K562 (cell line): Measurements from ENCODE around the gene ABCD4. TPM values are rescaled to one million over a fixed set of nuclear protein-coding genes. Genes with fewer than 3 reads are reported as not detected.

Source experiments
- ATAC-seq: fragments of 200-7000 bp; cut with Tn5 transposase; 3 replicates; pipeline ENCODE4 v1.9.1; 2020; ENCODE audit warnings: moderate library complexity
- BruUV-seq: library from RNA; stranded (reverse); fragments of 400-500 nt; replicated peaks from 2 replicates; lab custom pipeline; 2021; lab: Mats Ljungman, UMichigan
- CTCF ChIA-PET: fragments of 300-600 bp; formaldehyde crosslinking; extraction: SDS; loops from one replicate; lab custom pipeline; 2021; ENCODE audit warnings: low intra/inter-chr PET ratio; lab: Yijun Ruan, JAX
- POLR2A ChIA-PET: fragments of 300-600, 350-650 bp; sonication (Branson Sonifier 250); formaldehyde crosslinking; extraction: SDS; loops from one replicate; lab custom pipeline; 2021; ENCODE audit warnings: antibody characterized with exemption, inconsistent platforms; lab: Yijun Ruan, JAX
- DNase-seq, 4 experiments: peaks; one replicate each; pipeline versions ENCODE4 v3.0.0 to v3.0.0-alpha.2; 2011 to 2018; ENCODE audit warnings: low spot score in 3 of 4, mixed read lengths in 3 of 4; ENCODE audit errors: extremely low read depth in 1 of 4
- FAIRE-seq: peaks from 2 replicates; lab custom pipeline; 2011; peaks lifted over from hg19 to GRCh38; lab: Jason Lieb, UNC
- H2AFZ ChIP-seq: 2 replicates; pipeline ENCODE4 v1.6.0; 2011; ENCODE audit warnings: low read depth, low read length, control low read depth, inconsistent platforms
- H3K27ac ChIP-seq: fragments of 200-600 bp; 3 replicates; pipeline ENCODE4 v1.8.0; 2011; ENCODE audit warnings: low read depth, mild to moderate bottlenecking, control low read depth, inconsistent platforms, low read length, moderate library complexity, mixed read lengths; ENCODE audit errors: extremely low read depth
- H3K27me3 ChIP-seq, 2 experiments: fragments of 300-600 bp in 1 of 2; 2 replicates in 1 of 2; 3 replicates in 1 of 2; pipeline versions ENCODE4 v1.6.0 to v1.8.0; 2011; ENCODE audit warnings: inconsistent platforms in 2 of 2, low read length in 2 of 2, mild to moderate bottlenecking in 1 of 2, mixed read lengths in 1 of 2, moderate library complexity in 1 of 2; ENCODE audit not compliant: control insufficient read depth in 2 of 2, insufficient read depth in 2 of 2
- H3K36me3 ChIP-seq: fragments of 300-600 bp; 3 replicates; pipeline ENCODE4 v1.8.0; 2011; ENCODE audit warnings: mild to moderate bottlenecking, low read length, inconsistent platforms; ENCODE audit not compliant: control insufficient read depth, insufficient read depth
- H3K4me1 ChIP-seq, 2 experiments: fragments of 200-600 bp in 1 of 2; replicated peaks in 1 of 2; 2 replicates in 1 of 2; 3 replicates in 1 of 2; pipeline versions ENCODE4 v1.5.1 to v1.8.0; 2011; ENCODE audit warnings: inconsistent platforms in 2 of 2, low read length in 2 of 2, mild to moderate bottlenecking in 1 of 2, mixed read lengths in 1 of 2, moderate library complexity in 1 of 2; ENCODE audit not compliant: control insufficient read depth in 2 of 2, insufficient read depth in 2 of 2
- H3K4me2 ChIP-seq: 2 replicates; pipeline ENCODE4 v1.6.1; 2011; ENCODE audit warnings: low read length, control low read depth, inconsistent platforms, mixed read lengths; ENCODE audit not compliant: insufficient read depth
- H3K4me3 ChIP-seq: fragments of 200-600 bp; sonication (generic), shearing (Covaris generic); 2 replicates; pipeline ENCODE4 v1.5.1; 2016; ENCODE audit warnings: control low read depth, inconsistent platforms
- H3K79me2 ChIP-seq: fragments of 200-600 bp; 3 replicates; pipeline ENCODE4 v1.8.0; 2011; ENCODE audit warnings: low read length, inconsistent platforms; ENCODE audit not compliant: control insufficient read depth, insufficient read depth
- H3K9ac ChIP-seq, 2 experiments: 2 replicates each; pipeline versions ENCODE4 v1.6.0 to v1.6.1; 2011; ENCODE audit warnings: low read depth in 2 of 2, low read length in 2 of 2, control low read depth in 1 of 2, inconsistent platforms in 1 of 2, mild to moderate bottlenecking in 1 of 2, mixed read lengths in 1 of 2; ENCODE audit not compliant: insufficient read depth in 1 of 2
- H3K9me1 ChIP-seq: one replicate; pipeline ENCODE4 v1.6.0; 2011; ENCODE audit warnings: inconsistent platforms, mild to moderate bottlenecking, low read length, moderate library complexity; ENCODE audit not compliant: control insufficient read depth, insufficient read depth
- H3K9me3 ChIP-seq: replicated peaks from 2 replicates; pipeline ENCODE4 v1.5.1; 2011; ENCODE audit warnings: low read depth, low read length, inconsistent platforms; ENCODE audit not compliant: control insufficient read depth, insufficient read depth
- H4K20me1 ChIP-seq: replicated peaks from 2 replicates; pipeline ENCODE4 v1.6.1; 2011; ENCODE audit warnings: low read length, inconsistent platforms, mixed read lengths; ENCODE audit not compliant: control insufficient read depth, insufficient read depth
- C11orf30 ChIP-seq: fragments of 450-650 bp; IDR thresholded peaks from 2 replicates; pipeline ENCODE4 v1.6.1; 2016; ENCODE audit warnings: low read depth, mild to moderate bottlenecking
- CBFA2T3 ChIP-seq: fragments of 450-650 bp; IDR thresholded peaks from 2 replicates; pipeline ENCODE4 v1.6.1; 2017
- FOXK1 ChIP-seq: sonication (generic); formaldehyde crosslinking; IDR thresholded peaks from 2 replicates; pipeline ENCODE4 v1.8.0; 2022; ENCODE audit warnings: missing genetic modification reagents, mild to moderate bottlenecking, borderline replicate concordance
- MBD1 ChIP-seq: fragments of 250-450 bp; sonication (Bioruptor Pico); IDR thresholded peaks from 2 replicates; pipeline ENCODE4 v1.8.0; 2022; ENCODE audit warnings: inconsistent platforms
- MCM2 ChIP-seq: fragments of 450-650 bp; IDR thresholded peaks from 2 replicates; pipeline ENCODE4 v1.6.1; 2017; ENCODE audit warnings: low read depth, mild to moderate bottlenecking
- RAD21 ChIP-seq, 2 experiments: fragments of 250-450 bp in 1 of 2; fragments of 450-650 bp in 1 of 2; sonication (Bioruptor Pico) in 1 of 2; formaldehyde crosslinking in 1 of 2; IDR thresholded peaks in 1 of 2; conservative IDR thresholded peaks in 1 of 2; 2 replicates each; pipeline versions ENCODE4 v1.4.0 to v1.8.0; 2020 to 2022; ENCODE audit warnings: mild to moderate bottlenecking in 2 of 2, moderate library complexity in 1 of 2
- RBM14 ChIP-seq: fragments of 200-400 bp; formaldehyde crosslinking; IDR thresholded peaks from 2 replicates; pipeline ENCODE4 v1.6.1; 2018; ENCODE audit warnings: low read depth, mild to moderate bottlenecking, low read length, moderate library complexity, borderline replicate concordance; ENCODE audit not compliant: insufficient read depth
- SMAD4 ChIP-seq: fragments of 250-450 bp; sonication (Bioruptor Pico); conservative IDR thresholded peaks from 2 replicates; pipeline ENCODE4 v1.8.0; 2021; ENCODE audit warnings: inconsistent platforms, mild to moderate bottlenecking, moderate library complexity
- ZFP1 ChIP-seq: fragments of 450-650 bp; formaldehyde crosslinking; IDR thresholded peaks from 2 replicates; pipeline ENCODE4 v1.4.0; 2020; ENCODE audit warnings: mild to moderate bottlenecking, mixed read lengths
- ZFPM2 ChIP-seq: fragments of 250-450 bp; sonication (Bioruptor Pico); IDR thresholded peaks from 2 replicates; pipeline ENCODE4 v1.5.1; 2022; ENCODE audit warnings: mild to moderate bottlenecking
- ZNF561 ChIP-seq: fragments of 450-650 bp; formaldehyde crosslinking; conservative IDR thresholded peaks from 2 replicates; pipeline ENCODE4 v1.4.0; 2020; ENCODE audit warnings: mild to moderate bottlenecking, moderate library complexity
- WGBS: fragments of 100-300 bp; shearing (Covaris generic); methylation state at CpG from one replicate; pipeline ENCODE4 v1.1.6; 2016; ENCODE audit warnings: low coverage, mixed read lengths; ENCODE audit not compliant: insufficient coverage; ENCODE audit errors: missing lambda C conversion rate; 5-methylcytosine and 5-hydroxymethylcytosine counted together
- in situ Hi-C: fragments of 300-500 bp; cut with MboI; formaldehyde crosslinking; loops from 4 replicates; pipeline ENCODE4 v1.15.0; 2018; ENCODE audit warnings: inconsistent platforms, mixed read lengths
- intact Hi-C: fragments of 100-400 bp; cut with micrococcal nuclease; formaldehyde crosslinking; loops from 2 replicates; pipeline ENCODE4 v1.14.2; 2022
- polyA plus RNA-seq, 8 experiments: library from polyadenylated mRNA; depleted of rRNA in 4 of 8; stranded (reverse) in 5 of 8; unstranded in 3 of 8; fragments of >200 nt; fragmentation: Nextera tagmentation in 2 of 8; fragmentation: Illumina TruSeq in 1 of 8; extraction: Ambion mirVana in 2 of 8; extraction: Trizol in 1 of 8; gene quantifications; 2 replicates each; pipeline versions ENCODE4 v1.2.1 to v1.2.3, GENCODE V29; 2011 to 2014; ENCODE audit warnings: inconsistent platforms in 1 of 8, missing spikeins in 1 of 8
- total RNA-seq, 7 experiments: library from RNA; depleted of rRNA in 6 of 7; stranded (reverse); fragments of >200 nt in 6 of 7; fragmentation: Illumina TruSeq in 2 of 7; extraction: Trizol in 2 of 7; gene quantifications; 2 replicates each; pipeline versions ENCODE4 v1.2.1 to v1.2.3, GENCODE V29; 2011 to 2021; ENCODE audit warnings: low replicate concordance in 1 of 7

Gene ABCD4
- total and polyA plus RNA-seq, 9 of the 15 experiments (the other 6 are each of a cell fraction or from before 2014, with no cell fraction given) = 3.5 to 17.2 (median 12.4) TPM

- H3K9ac ChIP-seq = no peak overlapping the region
- H3K27me3 ChIP-seq = no peaks in the 10 kb centered on the region; a peak in 1 of 5 replicates
- 13% methylated on average over 1 of the region's 1 CpG for WGBS
- peak overlapping the region; percentile 31; the same call in 1 of the 2 replicates for H2AFZ ChIP-seq
- DNase-seq (no peak), FAIRE-seq (no peak), ATAC-seq (no peak)
- intact Hi-C loops = no loop called here
- no peaks in the 10 kb centered on the region for H3K79me2 ChIP-seq
- no peaks in the 10 kb centered on the region for H3K9me3 ChIP-seq
- H3K4me2 ChIP-seq = no peak overlapping the region
- H3K27ac ChIP-seq = no peak overlapping the region
- no TSS peak for BruUV-seq
- peaks cover 2 to 6% of the 10 kb centered on the region in 2 experiments; a peak in 4 of 5 replicates for H3K4me1 ChIP-seq
- TF ChIP-seq RBM14 = no peak
- no peak for TF ChIP-seq MCM2
- no peak for TF ChIP-seq ZFPM2 (CRISPR knock-in tag)
- POLR2A ChIA-PET = interaction anchor here (0.6 to 1.6 kb wide), 3 partner anchors 9 to 919 kb away, joined by 3 to 4 read pairs (median 4); no protein-coding TSS in a partner anchor
- CTCF ChIA-PET = no interaction called here
- no peaks in the 10 kb centered on the region for H4K20me1 ChIP-seq
- no peaks in the 10 kb centered on the region for H3K9me1 ChIP-seq
- in situ Hi-C loops = no loop called here
- no peak overlapping the region for H3K4me3 ChIP-seq
- no peaks in the 10 kb centered on the region for H3K36me3 ChIP-seq
Measured at GRCh38 chr14:74347795-74348100, 45.0 kb upstream of the ABCD4 start.

- no peaks in the 10 kb centered on the region for H3K36me3 ChIP-seq
- no peaks in the 10 kb centered on the region; a peak in 1 of 5 replicates for H3K27me3 ChIP-seq
- H3K9ac ChIP-seq = no peak overlapping the region
- in situ Hi-C loops (no loop called here), intact Hi-C loops (no loop called here)
- no peak overlapping the region for H3K4me2 ChIP-seq
- no peaks in the 10 kb centered on the region for H3K79me2 ChIP-seq
- ChIA-PET POLR2A (interaction anchor here (0.6 to 1.6 kb wide), 3 partner anchors 9 to 919 kb away, joined by 3 to 4 read pairs (median 4); no protein-coding TSS in a partner anchor), CTCF (no interaction called here)
- FAIRE-seq (no peak), ATAC-seq (no peak), DNase-seq (no peak)
- no peaks in the 10 kb centered on the region for H4K20me1 ChIP-seq
- BruUV-seq = no TSS peak
- H3K27ac ChIP-seq = no peak overlapping the region
- no peak overlapping the region for H3K4me3 ChIP-seq
- H3K9me3 ChIP-seq = no peaks in the 10 kb centered on the region
- TF ChIP-seq MBD1 (CRISPR knock-in tag) (no peak), ZFP1 (no peak), CBFA2T3 (no peak), C11orf30 (no peak), FOXK1 (CRISPR knock-in tag) (no peak), ZNF561 (no peak), SMAD4 (CRISPR knock-in tag) (no peak), RAD21 (CRISPR knock-in tag; conservative IDR thresholded peaks at IDR 0.05 in 1 of 2, IDR thresholded peaks at IDR 0.05 in 1 of 2) (no peak)
- no peaks in the 10 kb centered on the region for H3K9me1 ChIP-seq
- H2AFZ ChIP-seq = no peak overlapping the region
- H3K4me1 ChIP-seq = peaks cover 2 to 6% of the 10 kb centered on the region in 2 experiments; a peak in 4 of 5 replicates
- 7% methylated on average over 7 of the region's 7 CpGs for WGBS
Measured at GRCh38 chr14:74347097-74347794, 44.5 kb upstream of the ABCD4 start.
